NCI-H2196 treated with DMSO at 0.1 percent for 48 hours (cell line): ENCODE data around the gene CD7.

ENCODE experiments used
- DNase-seq: peaks from one replicate; lab custom pipeline; 2025; ENCODE audit not compliant: unreplicated experiment; lab: John Stamatoyannopoulos, UW

Gene CD7

GRCh38 chr17:82328994-82329507, 11.6 kb upstream of the CD7 start:
- DNase-seq: no peak

- DNase-seq: no peak
Measured at GRCh38 chr17:82328141-82328993, 11.0 kb upstream of the CD7 start.

- DNase-seq: no peak
Measured at GRCh38 chr17:82327757-82328140, 10.3 kb upstream of the CD7 start.

GRCh38 chr17:82327289-82327688, 9.9 kb upstream of the CD7 start:
- no peak for DNase-seq

- no peak for DNase-seq
Measured at GRCh38 chr17:82325286-82326180, 8.1 kb upstream of the CD7 start.

GRCh38 chr17:82324566-82325285, 7.3 kb upstream of the CD7 start:
- no peak for DNase-seq

- no peak for DNase-seq
Measured at GRCh38 chr17:82323514-82324234, 6.3 kb upstream of the CD7 start.

- no peak for DNase-seq
Measured at GRCh38 chr17:82322526-82323453, 5.4 kb upstream of the CD7 start.

GRCh38 chr17:82321947-82322466, 4.6 kb upstream of the CD7 start:
- no peak for DNase-seq

GRCh38 chr17:82320956-82321927, 3.8 kb upstream of the CD7 start:
- no peak for DNase-seq

- no peak for DNase-seq
Measured at GRCh38 chr17:82320140-82320840, 2.9 kb upstream of the CD7 start.

- no peak for DNase-seq
Measured at GRCh38 chr17:82319619-82320062, 2.2 kb upstream of the CD7 start.

- no peak for DNase-seq
Measured at GRCh38 chr17:82318772-82319606, 1.6 kb upstream of the CD7 start.

GRCh38 chr17:82318169-82318498, 726 bp upstream of the CD7 start:
- no peak for DNase-seq

GRCh38 chr17:82316651-82317393, 586 bp downstream of the CD7 start:
- DNase-seq: no peak
